IMR-90 (cell line): Measurements from ENCODE around the gene MRM1. TPM values are rescaled to one million over a fixed set of nuclear protein-coding genes. Genes with fewer than 3 reads are reported as not detected.
A peak's percentile ranks its signal among the peaks of the same experiment; 100 is the strongest.

Experiments used
- ATAC-seq: fragments of 200-7000 bp; cut with Tn5 transposase; 2 replicates; pipeline ENCODE4 v1.9.1; 2020; ENCODE audit warnings: low read depth, mild to moderate bottlenecking, moderate library complexity
- BruUV-seq: library from RNA; stranded (reverse); fragments of 400-500 nt; replicated peaks from 2 replicates; lab custom pipeline; 2021; lab: Mats Ljungman, UMichigan
- CTCF ChIA-PET: fragments of 300-600 bp; formaldehyde crosslinking; extraction: SDS; loops from one replicate; lab custom pipeline; 2021; ENCODE audit warnings: antibody characterized with exemption; lab: Yijun Ruan, JAX
- POLR2A ChIA-PET: fragments of 300-600 bp; sonication (Branson Sonifier 250); formaldehyde crosslinking; loops from one replicate; lab custom pipeline; 2022; ENCODE audit warnings: antibody characterized with exemption; ENCODE audit not compliant: unreplicated experiment; lab: Charles Lee
- DNase-seq: peaks from one replicate; pipeline ENCODE4 v3.0.0; 2013
- H2AFZ ChIP-seq: replicated peaks from 2 replicates; pipeline ENCODE3; 2013; ENCODE audit warnings: low read length, mild to moderate bottlenecking; ENCODE audit not compliant: poor library complexity
- H2AK5ac ChIP-seq: 2 replicates; pipeline ENCODE4 v1.6.1; 2013; ENCODE audit warnings: low read depth, low read length, inconsistent platforms
- H2AK9ac ChIP-seq: replicated peaks from 2 replicates; pipeline ENCODE3; 2013; ENCODE audit warnings: mild to moderate bottlenecking, low read depth, low read length, moderate library complexity; ENCODE audit not compliant: poor library complexity
- H2BK120ac ChIP-seq: 2 replicates; pipeline ENCODE4 v1.6.1; 2013; ENCODE audit warnings: low read depth, low read length, inconsistent platforms
- H2BK15ac ChIP-seq: 3 replicates; pipeline ENCODE4 v1.6.1; 2013; ENCODE audit warnings: low read depth, low read length, inconsistent platforms
- H2BK20ac ChIP-seq: 2 replicates; pipeline ENCODE4 v1.6.1; 2013; ENCODE audit warnings: low read depth, mild to moderate bottlenecking, inconsistent platforms, low read length, moderate library complexity
- H2BK5ac ChIP-seq: 2 replicates; pipeline ENCODE4 v1.6.1; 2013; ENCODE audit warnings: mild to moderate bottlenecking, low read depth, low read length, inconsistent platforms; ENCODE audit not compliant: poor library complexity, severe bottlenecking
- H3K14ac ChIP-seq: replicated peaks from 2 replicates; pipeline ENCODE4 v1.6.1; 2013; ENCODE audit warnings: low read depth, low read length, inconsistent platforms
- H3K18ac ChIP-seq: 2 replicates; pipeline ENCODE4 v1.6.1; 2013; ENCODE audit warnings: low read depth, low read length, control low read depth
- H3K23ac ChIP-seq: 2 replicates; pipeline ENCODE4 v1.6.1; 2013; ENCODE audit warnings: low read depth, low read length, inconsistent platforms
- H3K27ac ChIP-seq: 2 replicates; pipeline ENCODE4 v1.5.1; 2013; ENCODE audit warnings: mild to moderate bottlenecking, control low read depth, low read length; ENCODE audit not compliant: insufficient read depth
- H3K27me3 ChIP-seq: 2 replicates; pipeline ENCODE4 v1.6.1; 2013; ENCODE audit warnings: low read length; ENCODE audit not compliant: control insufficient read depth, insufficient read depth
- H3K36me3 ChIP-seq: 2 replicates; pipeline ENCODE4 v1.6.1; 2013; ENCODE audit warnings: low read length, mixed read lengths; ENCODE audit not compliant: control insufficient read depth, insufficient read depth
- H3K4ac ChIP-seq: 2 replicates; pipeline ENCODE4 v1.6.1; 2013; ENCODE audit warnings: low read depth, low read length, inconsistent platforms
- H3K4me1 ChIP-seq: 2 replicates; pipeline ENCODE4 v1.6.1; 2013; ENCODE audit warnings: low read length, mixed read lengths; ENCODE audit not compliant: control insufficient read depth, insufficient read depth
- H3K4me2 ChIP-seq: 2 replicates; pipeline ENCODE4 v1.6.1; 2013; ENCODE audit warnings: low read depth, mild to moderate bottlenecking, control low read depth, low read length, moderate library complexity
- H3K4me3 ChIP-seq: 2 replicates; pipeline ENCODE4 v1.5.1; 2013; ENCODE audit warnings: low read depth, mild to moderate bottlenecking, control low read depth, low read length, moderate library complexity; ENCODE audit not compliant: insufficient read depth
- H3K56ac ChIP-seq: 2 replicates; pipeline ENCODE4 v1.6.1; 2013; ENCODE audit warnings: low read length, inconsistent platforms; ENCODE audit not compliant: insufficient read depth; ENCODE audit errors: extremely low read depth
- H3K79me1 ChIP-seq, 2 experiments: 2 replicates each; pipeline ENCODE4 v1.6.1; 2013; ENCODE audit warnings: low read length in 2 of 2, inconsistent platforms in 1 of 2, low read depth in 1 of 2
- H3K9ac ChIP-seq: 2 replicates; pipeline ENCODE4 v1.6.1; 2013; ENCODE audit warnings: low read depth, low read length, control low read depth
- H3K9me1 ChIP-seq: 2 replicates; pipeline ENCODE4 v1.6.1; 2013; ENCODE audit warnings: low read length, inconsistent platforms; ENCODE audit not compliant: insufficient read depth
- H3K9me3 ChIP-seq: 2 replicates; pipeline ENCODE4 v1.6.1; 2013; ENCODE audit warnings: low read length; ENCODE audit not compliant: control insufficient read depth, insufficient read depth
- H4K20me1 ChIP-seq: 2 replicates; pipeline ENCODE4 v1.6.1; 2013; ENCODE audit warnings: low read length, inconsistent platforms; ENCODE audit not compliant: insufficient read depth
- H4K5ac ChIP-seq: 2 replicates; pipeline ENCODE4 v1.6.1; 2013; ENCODE audit warnings: mild to moderate bottlenecking, low read depth, low read length, control low read depth
- H4K8ac ChIP-seq, 2 experiments: 2 replicates each; pipeline ENCODE4 v1.6.1; 2013; ENCODE audit warnings: low read depth in 2 of 2, low read length in 2 of 2, control low read depth in 1 of 2, inconsistent platforms in 1 of 2
- H4K91ac ChIP-seq: 2 replicates; pipeline ENCODE4 v1.6.1; 2013; ENCODE audit warnings: low read depth, low read length, inconsistent platforms; ENCODE audit not compliant: insufficient read depth
- BHLHE40 ChIP-seq: fragments of 150-350 bp; IDR thresholded peaks from 2 replicates; pipeline ENCODE4 v1.6.1; 2016; ENCODE audit warnings: mild to moderate bottlenecking, low read depth, low read length
- CEBPB ChIP-seq: IDR thresholded peaks from 2 replicates; pipeline ENCODE4 v1.6.1; 2012; ENCODE audit warnings: low read depth, low read length, improper control_type of control experiment
- CHD1 ChIP-seq: IDR thresholded peaks from 2 replicates; pipeline ENCODE4 v1.6.1; 2012; ENCODE audit warnings: low read depth, low read length, improper control_type of control experiment
- FOS ChIP-seq: fragments of 150-350 bp; IDR thresholded peaks from 2 replicates; pipeline ENCODE4 v1.6.1; 2016; ENCODE audit warnings: low read depth, low read length
- MAFK ChIP-seq: IDR thresholded peaks from 2 replicates; pipeline ENCODE4 v1.6.1; 2012; ENCODE audit warnings: low read depth, low read length, improper control_type of control experiment
- MAZ ChIP-seq: IDR thresholded peaks from 2 replicates; pipeline ENCODE4 v1.6.1; 2012; ENCODE audit warnings: low read depth, mild to moderate bottlenecking, low read length, improper control_type of control experiment, moderate library complexity, borderline replicate concordance
- MXI1 ChIP-seq: IDR thresholded peaks from 2 replicates; pipeline ENCODE4 v1.6.1; 2012; ENCODE audit warnings: low read depth, mild to moderate bottlenecking, low read length, moderate library complexity, borderline replicate concordance
- NFE2L2 ChIP-seq: fragments of 150-350 bp; IDR thresholded peaks from 2 replicates; pipeline ENCODE4 v1.6.1; 2016; ENCODE audit warnings: low read depth, mild to moderate bottlenecking, low read length
- POLR2A ChIP-seq: IDR thresholded peaks from 2 replicates; pipeline ENCODE4 v1.6.1; 2012; ENCODE audit warnings: mild to moderate bottlenecking, low read depth, low read length
- RAD21 ChIP-seq: IDR thresholded peaks from 2 replicates; pipeline ENCODE4 v1.6.1; 2012; ENCODE audit warnings: low read length, improper control_type of control experiment
- RCOR1 ChIP-seq: IDR thresholded peaks from 2 replicates; pipeline ENCODE4 v1.6.1; 2012; ENCODE audit warnings: mild to moderate bottlenecking, low read length, improper control_type of control experiment; ENCODE audit not compliant: insufficient replicate concordance
- RFX5 ChIP-seq: IDR thresholded peaks from 2 replicates; pipeline ENCODE4 v1.8.0; 2012; ENCODE audit warnings: low read depth, mild to moderate bottlenecking, low read length, moderate library complexity
- SMC3 ChIP-seq: fragments of 150-350 bp; IDR thresholded peaks from 2 replicates; pipeline ENCODE4 v1.6.1; 2016; ENCODE audit warnings: low read depth, mild to moderate bottlenecking, antibody characterized with exemption, low read length, moderate library complexity
- WGBS, 2 experiments: methylation state at CpG; one replicate each; pipeline versions ENCODE4 v1.1.5 to v1.1.7; 2013; ENCODE audit warnings: missing lambda C conversion rate in 2 of 2; ENCODE audit not compliant: insufficient read length in 1 of 2; ENCODE audit errors: extremely low coverage in 2 of 2; 5-methylcytosine and 5-hydroxymethylcytosine counted together
- dilution Hi-C: fragments of 300-500 bp; cut with HindIII; formaldehyde crosslinking; loops from one replicate; pipeline ENCODE4 v1.14.3; 2018; ENCODE audit warnings: low sequenced_read_pairs; ENCODE audit not compliant: unreplicated experiment
- in situ Hi-C: fragments of 300-500 bp; cut with MboI; formaldehyde crosslinking; loops from 3 replicates; pipeline ENCODE4 v1.14.3; 2019; ENCODE audit warnings: low sequenced_read_pairs, inconsistent platforms, mixed read lengths
- intact Hi-C: fragments of 100-400 bp; cut with micrococcal nuclease; formaldehyde crosslinking; loops from 2 replicates; pipeline ENCODE4 v1.10.0; 2022
- polyA plus RNA-seq, 3 experiments: library from polyadenylated mRNA; depleted of rRNA; stranded (reverse); fragments of >200 nt; gene quantifications; 2 replicates each; pipeline ENCODE4 v1.2.3, GENCODE V29; 2012; ENCODE audit warnings: low replicate concordance in 1 of 3
- total RNA-seq: library from RNA; depleted of rRNA; stranded (reverse); fragments of >200 nt; gene quantifications from 2 replicates; pipeline ENCODE4 v1.2.3, GENCODE V29; 2012
- TF ChIP-seq, protein P1 (sequence below): fragments of 150-350 bp; IDR thresholded peaks from 2 replicates; pipeline ENCODE4 v1.6.1; 2016; ENCODE audit warnings: low read depth, mild to moderate bottlenecking, low read length, moderate library complexity, borderline replicate concordance
- TF ChIP-seq, protein P2 (sequence below): conservative IDR thresholded peaks from 2 replicates; pipeline ENCODE4 v1.5.1; 2012; ENCODE audit warnings: mild to moderate bottlenecking, low read depth, low read length, improper control_type of control experiment
- TF ChIP-seq, protein P3 (sequence below): fragments of 150-350 bp; IDR thresholded peaks from 2 replicates; pipeline ENCODE4 v1.6.1; 2017; ENCODE audit warnings: mild to moderate bottlenecking, antibody characterized with exemption, low read length, low read depth

The MRM1 gene
- total and polyA plus RNA-seq, 2 of the 4 experiments (the other 2 are of a cell fraction) = 2.2 to 5.3 TPM

DNA sequence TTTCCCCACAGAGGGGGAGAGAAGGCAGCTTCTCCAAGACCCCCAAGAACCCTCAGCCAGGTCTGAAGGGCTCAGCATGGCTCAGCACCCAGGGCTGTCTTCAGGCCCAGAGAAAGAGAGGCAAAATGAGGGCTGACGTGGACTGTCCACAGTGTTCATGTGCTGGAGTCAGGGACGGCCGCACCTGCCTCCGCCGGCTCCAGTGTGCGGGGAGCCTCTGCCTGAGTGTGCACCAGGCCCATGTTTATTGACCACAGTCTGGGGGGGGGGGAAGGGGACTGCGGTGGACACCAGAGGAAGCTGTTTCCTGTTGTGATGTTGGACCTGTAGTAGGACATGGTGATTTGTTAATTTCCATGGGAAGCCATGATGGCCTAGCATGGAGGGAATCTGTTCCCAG is 6.9 kb downstream of the MRM1 start:
- H3K9ac ChIP-seq = no peak overlapping the region
- H2BK5ac ChIP-seq = no peak overlapping the region
- ChIA-PET POLR2A (no interaction called here), CTCF (no interaction called here)
- intact Hi-C loops = no loop called here
- H2BK20ac ChIP-seq = no peak overlapping the region
- peaks cover 15% of the 10 kb centered on the region; the same call in 1 of the 2 replicates for H3K9me1 ChIP-seq
- no peak overlapping the region for H3K4me3 ChIP-seq
- ATAC-seq (no peak), DNase-seq (no peak)
- TF ChIP-seq CEBPB (no peak), NFE2L2 (no peak), RFX5 (no peak), MAZ (no peak), CHD1 (no peak), MXI1 (no peak), FOS (no peak), RCOR1 (no peak), RAD21 (no peak), BHLHE40 (no peak), MAFK (no peak), SMC3 (no peak), POLR2A (no peak)
- TF ChIP-seq, protein P1, sequence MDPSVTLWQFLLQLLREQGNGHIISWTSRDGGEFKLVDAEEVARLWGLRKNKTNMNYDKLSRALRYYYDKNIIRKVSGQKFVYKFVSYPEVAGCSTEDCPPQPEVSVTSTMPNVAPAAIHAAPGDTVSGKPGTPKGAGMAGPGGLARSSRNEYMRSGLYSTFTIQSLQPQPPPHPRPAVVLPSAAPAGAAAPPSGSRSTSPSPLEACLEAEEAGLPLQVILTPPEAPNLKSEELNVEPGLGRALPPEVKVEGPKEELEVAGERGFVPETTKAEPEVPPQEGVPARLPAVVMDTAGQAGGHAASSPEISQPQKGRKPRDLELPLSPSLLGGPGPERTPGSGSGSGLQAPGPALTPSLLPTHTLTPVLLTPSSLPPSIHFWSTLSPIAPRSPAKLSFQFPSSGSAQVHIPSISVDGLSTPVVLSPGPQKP = no peak
- TF ChIP-seq, protein P2, sequence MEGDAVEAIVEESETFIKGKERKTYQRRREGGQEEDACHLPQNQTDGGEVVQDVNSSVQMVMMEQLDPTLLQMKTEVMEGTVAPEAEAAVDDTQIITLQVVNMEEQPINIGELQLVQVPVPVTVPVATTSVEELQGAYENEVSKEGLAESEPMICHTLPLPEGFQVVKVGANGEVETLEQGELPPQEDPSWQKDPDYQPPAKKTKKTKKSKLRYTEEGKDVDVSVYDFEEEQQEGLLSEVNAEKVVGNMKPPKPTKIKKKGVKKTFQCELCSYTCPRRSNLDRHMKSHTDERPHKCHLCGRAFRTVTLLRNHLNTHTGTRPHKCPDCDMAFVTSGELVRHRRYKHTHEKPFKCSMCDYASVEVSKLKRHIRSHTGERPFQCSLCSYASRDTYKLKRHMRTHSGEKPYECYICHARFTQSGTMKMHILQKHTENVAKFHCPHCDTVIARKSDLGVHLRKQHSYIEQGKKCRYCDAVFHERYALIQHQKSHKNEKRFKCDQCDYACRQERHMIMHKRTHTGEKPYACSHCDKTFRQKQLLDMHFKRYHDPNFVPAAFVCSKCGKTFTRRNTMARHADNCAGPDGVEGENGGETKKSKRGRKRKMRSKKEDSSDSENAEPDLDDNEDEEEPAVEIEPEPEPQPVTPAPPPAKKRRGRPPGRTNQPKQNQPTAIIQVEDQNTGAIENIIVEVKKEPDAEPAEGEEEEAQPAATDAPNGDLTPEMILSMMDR = no peak
- TF ChIP-seq, protein P3, sequence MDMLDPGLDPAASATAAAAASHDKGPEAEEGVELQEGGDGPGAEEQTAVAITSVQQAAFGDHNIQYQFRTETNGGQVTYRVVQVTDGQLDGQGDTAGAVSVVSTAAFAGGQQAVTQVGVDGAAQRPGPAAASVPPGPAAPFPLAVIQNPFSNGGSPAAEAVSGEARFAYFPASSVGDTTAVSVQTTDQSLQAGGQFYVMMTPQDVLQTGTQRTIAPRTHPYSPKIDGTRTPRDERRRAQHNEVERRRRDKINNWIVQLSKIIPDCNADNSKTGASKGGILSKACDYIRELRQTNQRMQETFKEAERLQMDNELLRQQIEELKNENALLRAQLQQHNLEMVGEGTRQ = no peak
- peaks cover 27% of the 10 kb centered on the region for H4K20me1 ChIP-seq
- no peak overlapping the region for H2AK5ac ChIP-seq
- H4K5ac ChIP-seq = no peak overlapping the region
- no peak overlapping the region for H2BK15ac ChIP-seq
- no peak overlapping the region for H3K27ac ChIP-seq
- dilution Hi-C loops = no loop called here
- peaks cover 17 to 25% of the 10 kb centered on the region in 2 experiments for H3K79me1 ChIP-seq
- H2AK9ac ChIP-seq = no peak overlapping the region
- no peak overlapping the region for H3K4ac ChIP-seq
- H3K9me3 ChIP-seq = no peaks in the 10 kb centered on the region
- H2BK120ac ChIP-seq = no peak overlapping the region
- H2AFZ ChIP-seq = peak overlapping the region; percentile 72
- no peak overlapping the region for H3K23ac ChIP-seq
- H4K91ac ChIP-seq = no peak overlapping the region
- no peak overlapping the region for H3K4me2 ChIP-seq
- no peak overlapping the region for H3K14ac ChIP-seq
- no peaks in the 10 kb centered on the region for H3K4me1 ChIP-seq
- BruUV-seq = no TSS peak
- no peak overlapping the region for H3K18ac ChIP-seq
- no peak overlapping the region for H3K56ac ChIP-seq
- WGBS, 2 experiments = 80% methylated on average over 2 of the region's 7 CpGs; no CpG with 5 or more reads in 1 of the 2 experiments
- H4K8ac ChIP-seq = no peak overlapping the region
- no peaks in the 10 kb centered on the region for H3K27me3 ChIP-seq
- peaks cover 1% of the 10 kb centered on the region; the same call in 1 of the 2 replicates for H3K36me3 ChIP-seq
- in situ Hi-C loops = loop anchor here (10.0 kb wide), 1 partner anchor 767 kb away; the partner anchor contains the start of gene C17orf78
